CD4-positive, alpha-beta memory T cell (primary cell): Measurements from ENCODE around the gene NIT2. TPM values are rescaled to one million over a fixed set of nuclear protein-coding genes. Genes with fewer than 3 reads are reported as not detected.
A peak's percentile ranks its signal among the peaks of the same experiment; 100 is the strongest.
"Not testable (repeated sequence)": the region's sequence is repeated elsewhere in the genome, so short reads cannot be mapped to it uniquely, and the experiment has no call there.

Experiments
- CTCF ChIA-PET: fragments of 350-600 bp; sonication (Branson Sonifier 250); formaldehyde crosslinking; loops from one replicate; lab custom pipeline; 2021; ENCODE audit warnings: inconsistent platforms; ENCODE audit not compliant: partially characterized antibody; lab: Charles Lee
- POLR2A ChIA-PET: fragments of 350-600 bp; sonication (Branson Sonifier 250); formaldehyde crosslinking; loops from one replicate; lab custom pipeline; 2021; ENCODE audit not compliant: partially characterized antibody; lab: Charles Lee
- DNase-seq, 5 donors: peaks; one replicate each; pipeline versions ENCODE4 v3.0.0 to v3.0.0-alpha.2; 2020 to 2022; ENCODE audit warnings: mixed read lengths in 1 of 5
- H3K27ac ChIP-seq: one replicate; pipeline ENCODE4 v1.7.0; 2013; ENCODE audit warnings: low read depth, low read length
- H3K27me3 ChIP-seq: 2 replicates; pipeline ENCODE4 v1.7.0; 2013; ENCODE audit warnings: mild to moderate bottlenecking, low read length, moderate library complexity; ENCODE audit not compliant: insufficient read depth
- H3K36me3 ChIP-seq: 2 replicates; pipeline ENCODE4 v1.7.0; 2013; ENCODE audit warnings: mild to moderate bottlenecking, low read length, moderate library complexity; ENCODE audit not compliant: insufficient read depth
- H3K4me1 ChIP-seq: 2 replicates; pipeline ENCODE4 v1.7.0; 2013; ENCODE audit warnings: mild to moderate bottlenecking, low read length, moderate library complexity; ENCODE audit not compliant: insufficient read depth
- H3K4me3 ChIP-seq, 2 donors: one replicate each; pipeline ENCODE4 v1.7.0; 2013; ENCODE audit warnings: low read length in 2 of 2, mild to moderate bottlenecking in 1 of 2
- H3K9me3 ChIP-seq, 2 donors: one replicate each; pipeline ENCODE4 v1.7.0; 2013; ENCODE audit warnings: low read length in 2 of 2, control low read depth in 1 of 2; ENCODE audit not compliant: control insufficient read depth in 1 of 2
- H3K27ac Mint-ChIP-seq, 7 donors: one replicate each; pipeline ENCODE4 v1.8.0; 2020 to 2021; ENCODE audit warnings: mixed read lengths in 7 of 7, mild to moderate bottlenecking in 6 of 7, inconsistent platforms in 3 of 7, moderate library complexity in 3 of 7
- H3K27me3 Mint-ChIP-seq, 2 donors: one replicate each; pipeline ENCODE4 v1.8.0; 2020 to 2021; ENCODE audit warnings: mixed read lengths in 2 of 2
- H3K36me3 Mint-ChIP-seq, 2 donors: one replicate each; pipeline ENCODE4 v1.8.0; 2020 to 2021; ENCODE audit warnings: mixed read lengths in 2 of 2, inconsistent platforms in 1 of 2, mild to moderate bottlenecking in 1 of 2
- H3K4me1 Mint-ChIP-seq, 4 donors: one replicate each; pipeline ENCODE4 v1.8.0; 2020 to 2021; ENCODE audit warnings: mixed read lengths in 4 of 4, mild to moderate bottlenecking in 1 of 4
- H3K4me3 Mint-ChIP-seq, 8 donors: one replicate each; pipeline ENCODE4 v1.8.0; 2020 to 2021; ENCODE audit warnings: mixed read lengths in 8 of 8, mild to moderate bottlenecking in 7 of 8, moderate library complexity in 6 of 8, inconsistent platforms in 3 of 8
- H3K9me3 Mint-ChIP-seq, 8 donors: one replicate each; pipeline ENCODE4 v1.8.0; 2020 to 2021; ENCODE audit warnings: mixed read lengths in 8 of 8, mild to moderate bottlenecking in 5 of 8, inconsistent platforms in 3 of 8, moderate library complexity in 1 of 8
- intact Hi-C: fragments of 100-400 bp; cut with micrococcal nuclease; formaldehyde crosslinking; loops from one replicate; pipeline ENCODE4 v1.15.1; 2023
- polyA plus RNA-seq, 2 donors: library from polyadenylated mRNA; unstranded; fragments of 300-500 nt; fragmentation: Illumina TruSeq; gene quantifications; one replicate each; pipeline ENCODE4 v1.2.3, GENCODE V29; 2021
- total RNA-seq, 2 experiments: library from RNA; stranded (reverse); gene quantifications; one replicate each; pipeline ENCODE4 v1.2.3, GENCODE V29; 2021

The NIT2 gene
- total and polyA plus RNA-seq, 4 experiments from 2014 or later: 30.5 to 45.9 (median 34.3) TPM

DNA sequence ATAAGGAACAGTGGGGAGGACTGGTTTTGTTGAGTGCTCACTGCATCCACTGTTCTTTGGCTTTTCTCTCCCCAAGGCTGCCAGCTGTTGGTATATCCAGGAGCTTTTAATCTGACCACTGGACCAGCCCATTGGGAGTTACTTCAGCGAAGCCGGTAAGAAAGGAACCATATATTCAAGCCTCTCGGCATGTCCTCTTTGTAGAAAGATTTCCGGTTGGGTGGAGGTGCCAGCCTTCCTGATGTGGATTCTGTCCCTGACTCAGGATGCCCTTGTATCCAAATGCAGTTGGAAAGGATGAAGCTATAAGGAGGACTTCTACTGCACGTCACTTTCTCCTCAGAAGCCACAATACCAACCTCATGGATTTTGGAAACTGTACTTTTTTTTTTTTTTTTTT, 14.2 kb downstream of the NIT2 start:
- Mint-ChIP-seq H3K27ac (no peak overlapping the region), H3K4me1 (peaks cover 0 to 6% (median 2%) of the 10 kb centered on the region in 4 donors), H3K9me3 (peaks cover 0 to 7% (median 0%) of the 10 kb centered on the region in 8 donors), H3K36me3 (peaks cover 56 to 68% of the 10 kb centered on the region in 2 donors), H3K27me3 (no peaks in the 10 kb centered on the region), H3K4me3 (no peak overlapping the region)
- Histone ChIP-seq H3K27ac (no peak overlapping the region), H3K4me1 (no peaks in the 10 kb centered on the region), H3K9me3 (no peaks in the 10 kb centered on the region), H3K4me3 (no peak overlapping the region), H3K27me3 (no peaks in the 10 kb centered on the region), H3K36me3 (peaks cover 32% of the 10 kb centered on the region)
- intact Hi-C loops: no loop called here
- POLR2A ChIA-PET: no interaction called here
- no peak for DNase-seq
- CTCF ChIA-PET: no interaction called here

DNA sequence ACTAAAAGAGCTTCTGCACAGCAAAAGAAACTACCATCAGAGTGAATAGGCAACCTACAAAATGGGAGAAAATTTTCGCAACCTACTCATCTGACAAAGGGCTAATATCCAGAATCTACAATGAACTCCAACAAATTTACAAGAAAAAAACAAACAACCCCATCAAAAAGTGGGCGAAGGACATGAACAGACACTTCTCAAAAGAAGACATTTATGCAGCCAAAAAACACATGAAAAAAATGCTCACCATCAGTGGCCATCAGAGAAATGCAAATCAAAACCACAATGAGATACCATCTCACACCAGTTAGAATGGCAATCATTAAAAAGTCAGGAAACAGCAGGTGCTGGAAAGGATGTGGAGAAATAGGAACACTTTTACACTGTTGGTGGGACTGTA, 17.2 kb downstream of the NIT2 start:
- H3K27ac Mint-ChIP-seq, H3K27me3 Mint-ChIP-seq, H3K4me3 ChIP-seq, H3K4me1 ChIP-seq, DNase-seq, H3K9me3 Mint-ChIP-seq, H3K27me3 ChIP-seq, POLR2A ChIA-PET, H3K27ac ChIP-seq, H3K4me3 Mint-ChIP-seq, intact Hi-C loops, H3K4me1 Mint-ChIP-seq, H3K9me3 ChIP-seq: not testable (repeated sequence)
- H3K36me3 Mint-ChIP-seq: peaks cover 50 to 75% of the 10 kb centered on the region in 2 donors
- CTCF ChIA-PET: interaction anchor here (0.8 kb wide), 1 partner anchor 50 kb away, joined by 4 read pairs; the partner anchor contains the start of gene LNP1
- H3K36me3 ChIP-seq: peaks cover 18% of the 10 kb centered on the region

DNA sequence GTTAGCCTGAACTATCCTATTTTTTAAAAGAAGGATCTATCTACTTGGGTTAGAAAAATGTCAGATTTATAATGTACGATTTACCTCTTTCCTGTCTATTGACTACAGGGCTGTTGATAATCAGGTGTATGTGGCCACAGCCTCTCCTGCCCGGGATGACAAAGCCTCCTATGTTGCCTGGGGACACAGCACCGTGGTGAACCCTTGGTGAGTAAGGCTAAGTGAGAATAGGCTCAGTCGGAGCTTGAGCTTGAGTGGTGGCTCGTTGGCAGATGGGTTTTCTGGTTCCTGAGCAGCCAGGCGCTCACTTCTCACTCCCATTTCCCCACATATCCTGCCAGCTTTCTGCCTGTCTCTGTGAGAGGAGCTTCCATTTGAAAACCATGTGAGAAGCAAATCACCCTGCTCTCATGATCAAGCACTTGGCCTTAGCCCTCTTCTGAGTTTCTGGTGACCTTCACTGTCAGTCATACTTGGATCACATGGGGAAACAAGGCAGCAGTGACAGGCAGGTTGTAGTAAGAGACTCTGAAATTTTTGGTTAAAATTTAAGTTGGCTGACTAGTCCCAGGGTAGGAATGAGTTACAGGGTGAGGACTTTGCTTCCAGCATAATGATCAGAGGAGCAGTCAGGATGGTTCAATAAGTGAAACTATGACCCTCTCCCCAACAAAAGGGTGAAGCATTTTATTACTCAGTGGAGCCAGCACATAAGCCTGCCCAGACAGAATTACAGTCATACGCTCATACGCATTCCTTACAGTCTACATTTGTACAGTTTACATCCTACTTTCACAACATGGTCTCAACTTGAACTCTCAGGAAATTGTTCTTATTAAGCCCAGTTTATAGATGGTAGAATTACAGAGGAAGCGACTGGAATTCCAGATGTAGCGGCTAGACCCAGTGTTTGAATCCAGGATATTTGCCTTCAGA, 18.0 kb downstream of the NIT2 start:
- no peak overlapping the region for H3K4me3 ChIP-seq
- H3K27me3 ChIP-seq: no peaks in the 10 kb centered on the region
- H3K9me3 ChIP-seq: no peaks in the 10 kb centered on the region
- intact Hi-C loops: no loop called here
- peaks cover 18% of the 10 kb centered on the region for H3K36me3 ChIP-seq
- DNase-seq: no peak
- H3K4me1 Mint-ChIP-seq: no peaks in the 10 kb centered on the region
- no peaks in the 10 kb centered on the region for H3K27me3 Mint-ChIP-seq
- ChIA-PET POLR2A (no interaction called here), CTCF (interaction anchor here (0.8 kb wide), 1 partner anchor 49 kb away, joined by 4 read pairs; the partner anchor contains the start of gene LNP1)
- H3K4me1 ChIP-seq: no peaks in the 10 kb centered on the region
- peaks cover 47 to 73% of the 10 kb centered on the region in 2 donors for H3K36me3 Mint-ChIP-seq
- peaks cover 0 to 7% (median 0%) of the 10 kb centered on the region in 8 donors for H3K9me3 Mint-ChIP-seq
- no peak overlapping the region for H3K27ac ChIP-seq
- no peak overlapping the region for H3K4me3 Mint-ChIP-seq
- H3K27ac Mint-ChIP-seq: peak overlapping the region in 1 of 7 donors; percentile 36

DNA sequence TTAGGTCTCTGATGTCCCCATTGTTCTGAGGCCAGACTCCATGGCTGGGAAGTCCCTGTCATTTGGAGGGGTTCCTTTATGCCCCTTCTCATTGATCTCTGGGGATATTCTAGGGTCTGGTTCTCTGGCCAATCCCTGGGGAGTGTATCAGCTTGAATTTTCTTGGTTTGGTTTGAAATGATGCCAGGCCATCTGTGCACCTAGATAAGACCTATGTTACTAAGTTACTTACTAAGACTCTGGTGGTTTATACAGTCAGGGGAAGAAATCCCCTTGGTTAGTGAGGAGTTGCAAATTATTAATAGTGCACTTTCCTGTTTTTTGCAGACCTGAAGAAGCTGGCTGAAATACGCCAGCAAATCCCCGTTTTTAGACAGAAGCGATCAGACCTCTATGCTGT, 20.3 kb downstream of the NIT2 start:
- intact Hi-C loops: no loop called here
- Histone ChIP-seq H3K4me3 (no peak overlapping the region), H3K36me3 (peaks cover 11% of the 10 kb centered on the region), H3K4me1 (no peaks in the 10 kb centered on the region), H3K27ac (no peak overlapping the region), H3K27me3 (no peaks in the 10 kb centered on the region), H3K9me3 (no peaks in the 10 kb centered on the region)
- Mint-ChIP-seq H3K27me3 (no peaks in the 10 kb centered on the region), H3K4me3 (no peak overlapping the region), H3K27ac (peak overlapping the region in 2 of 7 donors; percentile 17 to 34), H3K36me3 (peaks cover 32 to 73% of the 10 kb centered on the region in 2 donors), H3K4me1 (no peaks in the 10 kb centered on the region), H3K9me3 (peaks cover 0 to 4% (median 0%) of the 10 kb centered on the region in 8 donors)
- DNase-seq: no peak
- CTCF ChIA-PET: interaction anchor here (1.4 kb wide), 1 partner anchor 9 kb away, joined by 4 read pairs; no protein-coding TSS in a partner anchor
- POLR2A ChIA-PET: no interaction called here

DNA sequence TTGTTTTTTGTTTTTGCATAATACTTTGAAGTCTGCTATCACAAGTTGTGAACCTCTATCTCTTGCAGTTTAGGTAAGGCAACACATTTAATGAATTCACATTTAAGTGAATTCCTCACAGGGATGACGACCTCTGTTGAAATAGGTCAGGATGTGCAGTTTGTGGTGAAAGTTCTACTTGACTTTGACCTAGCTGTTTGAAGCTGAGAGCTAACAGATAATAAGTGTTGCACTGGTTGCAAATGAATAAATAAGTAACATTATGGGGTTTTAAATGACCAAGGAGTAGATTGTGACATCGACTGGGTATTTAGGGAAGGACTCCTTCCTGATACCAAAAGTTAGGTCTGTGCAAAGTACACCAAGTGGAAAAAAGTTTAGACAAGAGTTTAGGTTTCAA, 23.9 kb downstream of the NIT2 start:
- peak overlapping the region in 3 of 7 donors; percentile 30 to 80 (median 63) for H3K27ac Mint-ChIP-seq

DNA sequence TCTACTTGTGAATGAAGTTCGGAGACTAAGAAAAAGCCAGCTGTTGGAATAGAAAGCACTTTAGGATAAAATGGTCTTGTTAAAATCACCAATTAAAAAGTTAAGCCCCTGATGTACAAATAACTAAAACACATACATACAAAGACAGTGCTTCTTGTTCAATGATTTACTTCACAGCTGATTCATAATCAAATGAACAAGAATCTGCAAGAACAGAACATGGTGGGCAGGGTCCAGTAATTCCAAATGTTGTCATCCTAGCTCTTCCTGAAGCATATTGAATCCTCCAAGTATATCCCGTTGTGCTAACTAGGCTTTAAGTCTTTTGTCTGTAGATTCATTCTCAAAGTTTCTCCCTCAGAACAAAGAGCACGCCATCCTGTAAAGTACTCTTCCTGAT, 24.5 kb downstream of the NIT2 start:
- DNase-seq: no peak
- Histone ChIP-seq H3K27me3 (no peaks in the 10 kb centered on the region), H3K36me3 (no peaks in the 10 kb centered on the region), H3K4me3 (no peak overlapping the region), H3K27ac (no peak overlapping the region), H3K4me1 (no peaks in the 10 kb centered on the region), H3K9me3 (no peaks in the 10 kb centered on the region)
- Mint-ChIP-seq H3K27me3 (no peaks in the 10 kb centered on the region), H3K36me3 (peaks cover 34 to 78% of the 10 kb centered on the region in 2 donors), H3K4me1 (no peaks in the 10 kb centered on the region), H3K4me3 (no peak overlapping the region), H3K27ac (peak overlapping the region in 2 of 7 donors; percentile 4 to 63), H3K9me3 (peaks cover 0 to 5% (median 1%) of the 10 kb centered on the region in 8 donors)
- POLR2A ChIA-PET: no interaction called here
- intact Hi-C loops: no loop called here
- CTCF ChIA-PET: no interaction called here

More for the DNA sequence above, 23.9 kb downstream of the NIT2 start:
- intact Hi-C loops: no loop called here
- H3K36me3 ChIP-seq: no peaks in the 10 kb centered on the region
- no peaks in the 10 kb centered on the region for H3K27me3 ChIP-seq
- Mint-ChIP-seq H3K4me1 (no peaks in the 10 kb centered on the region), H3K27me3 (no peaks in the 10 kb centered on the region), H3K9me3 (peaks cover 0 to 5% (median 1%) of the 10 kb centered on the region in 8 donors), H3K4me3 (no peak overlapping the region), H3K36me3 (peaks cover 31 to 74% of the 10 kb centered on the region in 2 donors)
- H3K4me3 ChIP-seq: no peak overlapping the region
- DNase-seq: no peak
- no peaks in the 10 kb centered on the region for H3K9me3 ChIP-seq
- ChIA-PET CTCF (no interaction called here), POLR2A (no interaction called here)
- H3K27ac ChIP-seq: no peak overlapping the region
- H3K4me1 ChIP-seq: no peaks in the 10 kb centered on the region

DNA sequence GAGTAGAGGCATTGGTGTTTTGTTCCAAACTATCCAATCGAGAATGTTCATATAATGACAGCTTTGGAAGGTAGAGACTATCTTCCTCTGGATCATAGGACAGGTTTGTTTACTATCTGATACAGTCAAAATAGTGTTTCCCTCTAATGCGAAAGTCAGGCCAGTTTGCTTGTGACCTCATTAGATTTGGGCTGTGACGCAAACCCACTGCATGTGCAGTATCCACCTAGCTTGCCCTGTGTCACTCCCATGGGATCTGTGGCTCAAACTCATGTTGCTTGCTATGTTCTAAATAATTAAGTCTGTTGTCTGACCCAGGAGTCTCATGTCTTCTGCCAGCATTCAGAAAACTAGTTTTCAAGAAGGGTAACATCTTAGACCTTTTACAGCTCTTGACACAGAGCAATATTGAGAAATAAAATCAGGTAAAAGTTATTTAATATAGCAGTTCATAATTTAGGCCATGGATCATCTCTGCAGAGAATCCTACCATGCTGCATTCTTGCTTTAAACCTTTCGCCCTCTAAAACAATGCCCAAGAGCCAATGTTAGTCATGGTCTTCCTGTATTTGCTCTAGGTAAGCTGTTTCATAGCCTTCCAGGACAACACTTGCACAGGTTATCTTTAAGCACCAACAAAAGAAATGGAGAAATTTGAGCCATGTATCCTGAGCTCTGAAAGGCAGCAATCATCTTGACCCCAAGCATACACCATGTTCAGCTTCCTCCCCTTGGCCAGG, 26.4 kb downstream of the NIT2 start:
- Histone ChIP-seq H3K9me3 (no peaks in the 10 kb centered on the region), H3K27ac (no peak overlapping the region), H3K4me3 (no peak overlapping the region), H3K27me3 (no peaks in the 10 kb centered on the region), H3K36me3 (peaks cover 8% of the 10 kb centered on the region), H3K4me1 (no peaks in the 10 kb centered on the region)
- H3K27ac Mint-ChIP-seq: peak overlapping the region in 4 of 7 donors; percentile 7 to 78 (median 68)
- H3K27me3 Mint-ChIP-seq: no peaks in the 10 kb centered on the region
- H3K36me3 Mint-ChIP-seq: peaks cover 44 to 79% of the 10 kb centered on the region in 2 donors
- ChIA-PET CTCF (interaction anchor here (0.7 to 1.4 kb wide), 2 partner anchors 15 to 17 kb away, joined by 3 to 4 read pairs; no protein-coding TSS in a partner anchor), POLR2A (no interaction called here)
- no peak overlapping the region for H3K4me3 Mint-ChIP-seq
- intact Hi-C loops: no loop called here
- no peaks in the 10 kb centered on the region for H3K4me1 Mint-ChIP-seq
- no peak for DNase-seq
- H3K9me3 Mint-ChIP-seq: peaks cover 0 to 5% (median 1%) of the 10 kb centered on the region in 8 donors
